ENCODE measurements around the gene ARL16.

ARL16 gene

DNA sequence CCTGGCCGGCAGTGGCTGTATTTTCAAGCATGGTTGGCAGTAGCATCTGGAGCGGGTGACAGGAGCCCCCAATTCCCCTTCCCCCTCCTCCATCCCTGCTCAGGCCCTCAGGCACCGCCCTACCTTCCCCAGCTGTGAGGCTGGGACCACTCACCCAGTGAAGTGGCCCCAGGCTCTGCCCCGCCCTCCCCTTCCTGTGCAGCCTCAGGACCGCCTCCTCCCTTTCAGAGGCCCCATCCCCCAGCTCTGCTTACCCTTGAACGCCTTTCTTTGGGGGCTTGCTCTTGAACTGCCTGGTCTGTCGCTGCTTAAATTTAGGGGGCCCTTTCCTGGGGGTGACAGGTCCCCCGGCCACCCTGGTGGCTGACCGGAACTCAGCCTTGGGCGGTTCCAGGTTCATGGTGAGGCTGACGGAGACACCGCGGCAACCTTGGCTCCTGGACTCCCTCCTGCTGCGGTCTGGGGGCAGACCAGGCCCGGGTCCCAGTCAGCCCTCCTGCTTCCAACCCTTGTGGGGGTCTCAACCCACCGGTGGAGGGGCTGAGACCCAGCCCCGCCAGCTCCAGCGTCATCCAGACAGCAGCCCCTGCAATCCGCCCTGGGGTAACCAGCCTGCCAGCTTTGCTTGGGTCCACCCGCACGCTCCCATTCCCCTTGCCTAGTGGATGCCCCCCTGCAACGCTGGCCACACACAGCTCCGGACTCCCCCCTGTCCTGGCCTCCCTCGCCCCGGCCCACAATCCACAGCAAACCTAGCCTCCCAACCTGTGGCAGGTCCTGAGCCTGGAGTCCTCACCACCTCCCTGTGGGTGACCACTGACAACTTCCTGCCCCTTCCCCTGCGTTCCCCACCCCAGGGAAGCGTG is 30.5 kb downstream of the ARL16 start:
- DNase-seq (ENCODE audit: low read depth), result no peak
- H3K4me3 ChIP-seq (ENCODE audit: low read depth, low read length), result no peak overlapping the region

DNA sequence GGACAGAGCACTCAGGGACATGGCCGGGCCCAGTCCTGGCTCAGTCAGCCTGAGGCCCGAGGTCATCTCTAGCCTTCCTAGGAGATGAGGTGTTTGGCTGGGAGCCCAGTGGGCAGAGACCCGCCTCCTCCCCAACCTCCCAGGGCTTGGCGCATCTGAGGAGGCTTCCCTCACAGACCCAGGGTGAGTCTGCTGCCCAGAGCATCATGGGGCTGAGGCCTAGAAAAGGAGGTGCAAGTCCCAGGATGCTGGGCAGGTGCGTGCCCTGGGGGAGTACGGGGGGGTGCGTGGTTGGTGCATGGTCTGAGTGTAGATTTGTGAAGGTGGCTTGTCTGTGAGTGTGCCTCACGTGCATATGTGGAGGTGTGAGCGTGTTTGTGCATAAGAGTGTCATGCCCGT is 31.9 kb downstream of the ARL16 start:
- DNase-seq (ENCODE audit: low read depth), result peak; percentile 63
- no peak overlapping the region for H3K4me3 ChIP-seq (ENCODE audit: low read depth, low read length)

DNA sequence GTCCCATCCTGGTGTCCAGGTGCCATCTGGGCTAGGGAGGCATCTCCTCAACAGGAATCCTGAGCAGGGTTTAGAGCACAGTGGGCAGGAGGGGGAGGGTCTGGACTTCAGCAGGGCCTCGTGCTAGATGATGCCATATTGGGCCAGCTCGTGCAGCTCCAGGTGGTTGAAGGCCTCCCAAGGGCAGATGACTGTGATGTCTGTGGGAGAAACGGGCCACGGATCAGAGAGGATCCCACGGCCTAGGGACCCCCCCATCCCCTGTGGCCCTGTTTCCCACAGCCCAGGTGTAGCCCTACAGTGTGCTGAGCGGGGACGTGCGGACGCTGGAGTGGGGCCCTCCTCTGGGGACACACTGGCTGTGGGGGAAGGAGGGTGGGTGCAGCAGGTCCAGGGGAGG is 32.6 kb downstream of the ARL16 start:
- no peak for DNase-seq (ENCODE audit: low read depth)
- no peak overlapping the region for H3K4me3 ChIP-seq (ENCODE audit: low read depth, low read length)

DNA sequence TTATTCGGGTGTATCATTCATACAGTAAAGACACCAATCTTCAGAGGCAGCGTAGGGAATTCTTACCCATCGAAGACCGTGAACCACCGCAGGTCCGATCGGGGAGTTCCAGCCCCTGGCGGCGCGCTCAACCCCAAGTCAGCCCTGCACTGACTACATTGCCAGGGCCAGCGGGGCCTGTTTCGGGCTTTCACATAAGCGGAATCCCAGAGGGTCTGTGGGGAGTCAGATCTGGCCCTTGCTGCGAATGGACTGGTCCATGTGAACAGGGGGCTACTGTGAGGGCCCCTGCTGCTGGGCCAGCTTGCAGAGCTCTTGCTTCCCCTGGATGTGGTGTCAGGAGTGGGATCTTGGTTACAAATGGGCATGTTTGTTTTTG is 34.9 kb downstream of the ARL16 start:
- H3K4me3 ChIP-seq (ENCODE audit: low read depth, low read length), result no peak overlapping the region
- no peak for DNase-seq (ENCODE audit: low read depth)

DNA sequence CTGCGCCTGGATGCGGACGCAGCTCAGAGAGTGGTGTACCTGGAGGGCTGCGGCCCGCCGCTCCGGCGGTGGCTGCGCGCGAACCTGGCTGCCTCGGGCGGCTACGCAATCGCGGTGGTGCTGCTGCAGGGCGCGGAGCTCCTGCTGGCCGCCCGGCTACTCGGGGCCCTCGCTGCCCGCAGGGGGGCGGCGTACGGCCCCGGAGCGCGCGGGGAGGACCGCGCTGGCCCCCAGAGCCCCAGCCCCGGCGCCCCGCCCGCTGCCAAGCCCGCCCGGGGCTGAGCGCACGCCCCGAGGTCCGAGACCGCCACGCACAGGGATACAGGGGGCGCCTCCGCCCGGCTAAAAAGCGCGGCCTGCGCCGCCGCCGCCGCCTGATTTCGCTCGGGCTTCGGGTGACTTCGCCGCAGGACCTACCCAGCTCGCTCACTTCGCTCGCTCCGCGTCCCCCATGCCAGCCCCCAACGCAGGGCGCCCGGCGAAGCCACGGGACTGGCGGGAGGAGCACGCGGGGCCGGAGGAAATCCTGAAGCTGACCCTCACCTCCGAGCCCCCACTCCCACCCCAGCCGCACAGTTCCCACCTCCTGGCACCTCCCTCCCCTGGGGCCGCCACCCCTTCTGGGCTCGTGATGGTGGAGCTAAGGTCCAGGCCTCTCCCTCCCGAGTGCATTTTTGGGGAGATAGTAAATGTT is 35.4 kb downstream of the ARL16 start:
- H3K4me3 ChIP-seq (ENCODE audit: low read depth, low read length), result no peak overlapping the region
- DNase-seq (ENCODE audit: low read depth), result no peak

DNA sequence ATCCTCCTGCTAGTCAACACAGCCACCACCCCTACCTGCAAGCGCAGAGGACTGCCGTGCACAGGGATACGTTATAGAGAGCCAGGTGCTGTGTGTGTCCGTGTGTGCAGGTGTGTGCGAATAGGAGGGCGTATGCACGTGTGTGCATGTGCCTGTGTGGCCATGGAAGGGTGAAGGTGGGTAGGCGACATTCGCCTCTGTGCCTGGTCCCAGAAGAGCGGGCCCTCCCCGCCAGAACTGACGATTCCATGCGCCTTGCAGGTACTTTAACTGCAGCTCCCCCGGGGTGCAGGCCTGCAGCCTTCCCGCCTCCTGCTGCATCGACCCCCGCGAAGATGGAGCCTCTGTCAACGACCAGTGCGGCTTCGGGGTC is 36.0 kb downstream of the ARL16 start:
- H3K4me3 ChIP-seq (ENCODE audit: low read depth, low read length), result no peak overlapping the region
- DNase-seq (ENCODE audit: low read depth), result no peak

DNA sequence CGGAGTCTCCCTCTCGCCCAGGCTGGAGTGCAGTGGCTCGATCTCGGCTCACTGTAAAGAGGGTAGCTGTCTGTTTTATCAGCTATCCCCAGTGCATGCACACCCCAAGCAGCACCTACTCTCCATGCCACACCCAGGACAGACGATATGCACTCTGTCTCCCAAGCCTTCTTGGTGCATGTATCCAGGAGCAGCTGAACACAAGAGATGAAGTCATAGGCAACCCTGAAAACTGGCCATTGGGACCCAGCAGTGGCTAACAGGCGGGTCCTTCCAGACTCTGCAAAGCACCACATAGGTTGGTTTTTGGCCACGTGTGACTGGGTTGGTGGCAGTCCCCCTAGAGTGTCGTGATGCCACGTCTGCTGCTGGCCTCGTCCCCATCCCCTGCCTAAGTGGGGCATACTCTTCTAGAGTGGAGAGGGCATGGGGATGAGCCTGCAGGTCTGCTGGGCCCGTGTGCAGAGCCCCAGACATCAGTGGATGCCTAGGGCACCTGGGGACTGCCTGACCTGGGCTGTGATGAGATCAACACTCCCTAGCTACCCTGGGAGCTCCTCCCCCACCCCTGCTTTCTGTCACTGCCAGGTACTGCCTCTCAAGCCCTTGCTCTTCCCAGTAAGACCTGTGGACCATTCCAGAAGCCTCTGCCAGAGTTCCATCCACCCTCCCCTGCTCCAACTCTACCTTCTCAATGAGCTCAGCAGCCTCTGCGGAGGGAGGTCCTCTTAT is 36.6 kb downstream of the ARL16 start:
- H3K4me3 ChIP-seq (ENCODE audit: low read depth, low read length), result no peak overlapping the region
- DNase-seq (ENCODE audit: low read depth), result no peak

DNA sequence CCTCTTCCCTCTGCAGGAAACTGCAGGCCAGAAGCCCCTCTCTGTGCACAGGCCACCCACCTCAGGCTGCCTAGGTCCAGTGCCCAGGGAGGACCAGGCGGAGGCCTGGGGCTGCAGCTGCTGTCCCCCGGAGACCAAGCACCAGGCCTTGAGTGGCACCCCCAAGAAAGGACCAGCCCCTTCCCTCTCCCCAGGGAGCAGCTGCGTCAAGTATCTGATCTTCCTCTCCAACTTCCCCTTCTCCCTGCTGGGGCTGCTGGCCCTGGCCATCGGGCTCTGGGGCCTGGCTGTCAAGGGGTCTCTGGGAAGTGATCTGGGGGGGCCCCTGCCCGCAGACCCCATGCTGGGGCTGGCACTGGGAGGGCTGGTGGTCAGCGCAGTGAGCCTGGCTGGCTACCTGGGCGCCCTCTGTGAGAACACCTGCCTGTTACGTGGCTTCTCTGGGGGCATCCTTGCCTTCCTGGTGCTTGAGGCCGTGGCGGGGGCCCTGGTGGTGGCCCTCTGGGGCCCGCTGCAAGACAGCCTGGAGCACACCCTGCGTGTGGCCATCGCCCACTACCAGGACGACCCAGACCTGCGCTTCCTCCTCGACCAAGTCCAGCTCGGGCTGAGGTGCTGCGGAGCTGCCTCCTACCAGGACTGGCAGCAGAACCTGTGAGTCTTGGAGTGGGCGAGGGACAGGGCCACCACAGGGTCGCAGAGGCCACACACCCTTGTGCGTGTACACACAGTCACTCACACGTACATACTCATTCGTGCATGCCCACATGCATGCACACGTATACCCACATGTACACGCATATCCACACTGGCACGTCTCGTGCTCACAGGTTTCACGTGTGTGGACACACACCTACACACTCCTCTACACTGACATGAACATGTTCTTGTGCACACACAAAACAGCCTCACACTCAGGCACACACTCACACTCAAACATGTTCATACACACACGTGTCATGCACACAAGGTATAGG is 38.3 kb downstream of the ARL16 start:
- no peak overlapping the region for H3K4me3 ChIP-seq (ENCODE audit: low read depth, low read length)
- no peak for DNase-seq (ENCODE audit: low read depth)

DNA sequence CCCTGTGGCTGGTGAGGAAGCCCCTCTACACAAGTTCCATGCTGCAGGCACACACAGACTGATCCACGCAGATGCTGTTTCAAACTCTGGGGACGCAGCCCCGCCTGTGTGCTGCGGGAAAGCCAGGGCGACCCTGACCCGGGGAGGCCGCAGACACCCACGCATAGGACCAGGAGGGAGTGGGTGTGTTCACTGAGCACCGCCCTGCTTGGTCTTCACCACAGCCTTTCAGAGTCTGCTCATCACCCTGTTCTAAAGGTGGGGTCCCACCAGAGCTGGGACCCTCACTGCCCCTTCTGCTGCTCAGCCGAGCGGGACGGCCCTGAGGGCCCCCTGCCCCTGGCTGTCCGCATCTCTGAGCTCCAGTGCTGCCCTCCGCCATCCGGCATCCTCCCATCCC is 39.1 kb downstream of the ARL16 start:
- H3K4me3 ChIP-seq (ENCODE audit: low read depth, low read length), result no peak overlapping the region
- no peak for DNase-seq (ENCODE audit: low read depth)

DNA sequence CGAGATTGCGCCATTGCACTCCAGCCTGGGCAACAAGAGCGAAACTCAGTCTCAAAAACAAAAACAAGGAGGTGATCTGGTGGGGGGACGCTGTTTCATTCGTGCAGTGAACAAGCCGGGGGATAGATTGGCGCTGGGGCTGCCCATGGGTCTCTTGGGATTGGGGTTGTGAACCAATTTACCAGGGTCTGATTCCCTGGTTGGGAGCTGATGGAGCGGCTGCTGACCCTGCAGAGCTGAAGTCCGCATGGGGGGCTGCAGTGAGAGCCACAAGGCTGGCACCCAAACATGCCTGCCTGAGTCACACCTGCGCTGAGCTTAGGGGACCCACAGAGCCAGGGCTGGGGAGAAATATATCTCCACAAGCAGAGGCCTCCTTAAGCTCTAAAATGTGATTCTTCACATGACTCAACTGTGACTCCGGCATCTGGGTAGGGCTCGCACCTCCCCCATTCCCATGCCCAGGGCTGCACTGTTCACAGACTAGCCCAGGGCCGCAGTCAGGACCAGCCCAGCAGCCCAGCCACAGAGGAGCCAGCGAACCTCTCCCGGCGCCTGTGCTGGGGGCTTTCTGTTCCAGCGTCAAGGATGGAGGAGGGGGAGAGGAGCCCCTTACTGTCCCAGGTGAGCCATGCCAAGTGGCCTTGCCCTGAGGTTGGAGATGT is 41.6 kb downstream of the ARL16 start:
- H3K4me3 ChIP-seq (ENCODE audit: low read depth, low read length), result no peak overlapping the region
- DNase-seq (ENCODE audit: low read depth), result no peak

DNA sequence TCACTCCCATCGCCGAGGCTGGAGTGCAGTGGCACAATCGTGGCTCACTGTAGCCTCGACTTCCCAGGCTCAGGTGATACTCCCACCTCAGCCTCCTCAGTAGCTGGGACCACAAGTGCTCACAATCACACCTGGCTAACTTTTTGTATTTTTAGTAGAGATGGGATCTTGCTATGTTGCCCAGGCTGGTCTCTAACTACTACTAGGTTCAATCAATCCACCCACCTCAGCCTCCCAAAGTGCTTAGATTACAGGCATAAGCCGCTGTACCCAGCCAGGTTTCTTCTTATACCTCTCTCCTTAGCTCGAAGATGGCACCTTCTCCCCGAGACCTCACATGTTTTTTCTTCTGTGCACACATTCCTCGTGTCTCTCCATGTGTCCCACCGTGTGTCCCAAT is 43.6 kb downstream of the ARL16 start:
- no peak overlapping the region for H3K4me3 ChIP-seq (ENCODE audit: low read depth, low read length)
- DNase-seq (ENCODE audit: low read depth), result no peak

DNA sequence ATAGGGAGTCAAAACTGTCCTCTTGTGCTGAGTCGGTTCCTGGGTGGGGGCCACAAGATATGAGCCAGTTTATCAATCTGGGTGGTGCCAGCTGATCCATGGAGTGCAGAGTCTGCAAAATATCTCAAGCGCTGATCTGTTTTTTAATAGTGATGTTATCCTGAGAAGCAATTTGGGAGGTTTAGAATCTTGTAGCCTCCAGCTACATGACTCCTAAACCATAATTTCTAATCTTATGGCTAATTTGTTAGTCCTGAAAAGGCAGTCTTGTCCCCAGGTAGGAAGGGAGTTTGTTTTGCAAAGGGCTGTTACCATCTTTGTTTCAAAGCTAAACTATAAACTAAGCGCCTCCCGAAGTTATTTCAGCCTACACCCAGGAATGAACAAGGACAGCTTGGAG is 44.9 kb downstream of the ARL16 start:
- H3K4me3 ChIP-seq (ENCODE audit: low read depth, low read length), result no peak overlapping the region
- DNase-seq (ENCODE audit: low read depth), result no peak

DNA sequence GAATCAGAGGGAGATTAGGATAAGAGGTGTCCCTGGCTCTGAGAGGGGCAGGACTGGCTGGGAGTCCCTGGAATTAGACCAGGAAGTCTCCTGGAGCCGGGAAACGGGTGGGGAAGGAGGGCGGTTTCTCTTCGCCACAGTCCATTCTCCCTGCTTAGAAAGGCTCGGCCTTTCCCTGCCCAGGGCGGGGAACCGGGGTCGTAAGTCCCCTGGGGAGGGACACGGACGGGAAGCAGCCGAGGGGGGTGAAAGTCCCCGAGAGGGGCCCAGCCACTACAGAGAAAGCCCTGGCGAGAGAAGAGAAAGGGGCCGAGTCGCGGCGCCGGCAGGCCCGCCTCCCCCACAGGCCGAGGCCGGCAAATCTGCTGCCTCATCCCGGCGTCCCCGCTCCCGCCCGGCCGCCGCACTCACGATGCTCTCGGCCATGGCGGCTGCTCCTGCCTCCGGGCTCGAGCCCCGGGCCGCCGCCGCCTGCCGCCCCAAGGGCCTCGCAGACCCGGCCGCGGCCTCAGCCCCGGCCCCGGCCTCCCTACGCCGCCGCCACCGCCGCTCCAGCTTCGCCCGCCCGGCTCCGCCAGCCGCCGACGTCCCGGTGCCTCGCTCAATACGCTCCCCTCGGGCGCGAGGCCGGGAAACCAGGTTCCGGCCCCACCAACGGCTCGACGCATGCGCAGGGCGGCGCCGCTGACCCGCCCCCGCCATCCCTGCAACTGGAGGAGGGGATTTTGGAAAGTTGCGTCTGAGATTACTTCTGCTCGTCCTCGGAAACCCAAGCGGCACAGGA is 46.9 kb downstream of the ARL16 start, which contains the start of the genes NPLOC4 and TSPAN10:
Gene NPLOC4, minus strand, starts transcription at position 608 of the 784 bp plus-strand sequence. Its CDS starts 182 bp downstream, at position 426.
Gene TSPAN10, plus strand, starts transcription at position 692 of the 784 bp plus-strand sequence. CDS start 5,217 bp downstream, outside the sequence.
- H3K4me3 ChIP-seq (ENCODE audit: low read depth, low read length), result peak within 1 kb of the TSS; percentile 92
- DNase-seq (ENCODE audit: low read depth), result peak; percentile 45

DNA sequence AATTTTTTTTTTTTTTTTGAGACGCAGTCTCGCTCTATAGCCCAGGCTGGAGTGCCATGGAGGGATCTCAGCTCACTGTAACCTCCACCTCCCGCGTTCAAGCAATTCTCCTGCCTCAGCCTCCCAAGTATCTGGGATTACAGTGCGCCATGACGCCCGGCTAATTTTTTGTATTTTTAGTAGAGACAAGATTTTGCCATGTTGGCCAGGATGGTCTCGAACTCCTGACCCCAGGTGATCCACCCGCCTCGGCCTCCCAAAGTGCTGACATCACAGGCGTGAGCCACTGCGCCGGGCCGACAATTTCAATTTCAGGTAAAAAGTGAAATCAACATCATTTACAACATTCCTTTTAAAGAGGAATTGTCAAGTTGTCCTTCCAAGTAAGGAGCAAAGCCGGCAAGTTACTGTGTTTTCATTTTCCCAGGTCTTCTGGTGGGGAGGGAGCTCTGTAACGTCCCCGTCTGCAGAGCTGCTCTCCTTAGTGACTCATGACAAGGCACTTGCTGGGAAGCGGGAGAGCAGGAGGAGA is 47.6 kb downstream of the ARL16 start:
- DNase-seq (ENCODE audit: low read depth), result no peak
- peak overlapping the region; percentile 92 for H3K4me3 ChIP-seq (ENCODE audit: low read depth, low read length)

DNA sequence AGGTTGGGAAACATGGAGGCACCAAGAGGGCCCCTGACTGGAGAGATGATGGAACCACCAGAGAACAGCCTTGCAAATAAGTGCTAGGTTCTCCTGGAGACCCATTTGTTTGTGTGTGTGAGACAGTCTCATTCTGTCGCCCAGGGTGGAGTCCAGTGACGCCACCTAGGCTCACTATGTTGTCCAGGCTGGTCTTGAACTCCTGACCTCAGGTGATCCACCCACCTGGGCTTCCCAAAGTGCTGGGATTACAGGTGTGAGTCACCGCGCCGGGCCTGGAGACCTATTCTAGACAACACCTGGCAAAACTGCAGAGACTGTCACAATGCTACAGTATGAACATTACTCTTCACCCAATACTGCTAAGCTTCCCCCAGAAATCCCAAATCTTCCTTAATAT is 48.2 kb downstream of the ARL16 start:
- H3K4me3 ChIP-seq (ENCODE audit: low read depth, low read length), result no peak overlapping the region
- no peak for DNase-seq (ENCODE audit: low read depth)

DNA sequence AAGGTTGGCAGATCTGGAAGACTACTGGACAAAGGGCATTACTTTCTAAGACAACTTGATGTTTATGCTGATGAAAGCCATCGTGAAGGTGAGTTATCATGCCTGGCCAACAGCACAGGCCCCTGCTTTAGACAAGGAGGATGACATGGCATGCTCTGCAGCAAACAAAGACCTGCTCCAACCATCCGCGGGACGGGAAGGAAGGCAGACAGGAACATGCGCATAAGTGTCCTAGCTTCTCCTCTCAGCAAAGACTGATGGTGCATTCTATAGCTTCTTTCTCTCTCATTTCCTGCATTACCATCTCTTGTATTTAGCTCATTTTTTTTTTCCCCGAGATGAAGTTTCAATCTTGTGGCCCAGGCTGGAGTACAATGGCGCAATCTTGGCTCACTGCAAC is 52.1 kb downstream of the ARL16 start:
- no peak for DNase-seq (ENCODE audit: low read depth)

More for the DNA sequence above, 52.1 kb downstream of the ARL16 start:
- H3K4me3 ChIP-seq (ENCODE audit: low read depth, low read length), result no peak overlapping the region

Measured in skeletal muscle cell (primary cell).